Measurements from ENCODE around the gene TXNDC5. TPM values are rescaled to one million over a fixed set of nuclear protein-coding genes. Genes with fewer than 3 reads are reported as not detected.

The TXNDC5 gene
- total RNA-seq, 1 experiment from 2014 or later: 162 TPM

GRCh38 chr6:7894262-7895124, 16.1 kb downstream of the TXNDC5 start:
- H3K4me1 ChIP-seq (ENCODE audit: control insufficient read depth in 1 of 2, insufficient read depth in 2 of 2, low read length in 2 of 2): no peaks in the 10 kb centered on the region
- no peak for TF ChIP-seq YY1 (IDR thresholded peaks at IDR 0.05; ENCODE audit: extremely low read depth, insufficient replicate concordance, low read depth, low read length)
- TF ChIP-seq SP1 (IDR thresholded peaks at IDR 0.05; ENCODE audit: low read depth): no peak
- TF ChIP-seq ELF1 (IDR thresholded peaks at IDR 0.05; ENCODE audit: borderline replicate concordance, low read depth): no peak
- no peak for TF ChIP-seq EGR1 (IDR thresholded peaks at IDR 0.05; ENCODE audit: low read depth)
- no peak for TF ChIP-seq ZNF274 (IDR thresholded peaks at IDR 0.05; ENCODE audit: low read depth, low read length)
- no peak for TF ChIP-seq ZFX (IDR thresholded peaks at IDR 0.05)
- ATAC-seq (no peak), DNase-seq (ENCODE audit: low read depth, low spot score) (no peak)
- BruUV-seq (replicated peaks): no TSS peak
- ChIA-PET RAD21 (ENCODE audit: low non-redundant PET in 1 of 2, low total read pairs in 2 of 2, uncharacterized antibody in 2 of 2, unreplicated experiment in 2 of 2) (no interaction called here), CTCF (no interaction called here), POLR2A (no interaction called here)
- H3K36me3 ChIP-seq (ENCODE audit: control insufficient read depth in 1 of 2, insufficient read depth in 2 of 2, low read length in 2 of 2): peaks cover 60 to 69% of the 10 kb centered on the region in 2 experiments
- intact Hi-C loops (cut with micrococcal nuclease): loop anchor here (5.0 kb wide), 1 partner anchor 98 kb away; no protein-coding TSS in a partner anchor
- peaks cover 44% of the 10 kb centered on the region for H3K79me2 ChIP-seq (ENCODE audit: insufficient read depth, low read length)
- no peaks in the 10 kb centered on the region for H3K27me3 ChIP-seq (ENCODE audit: insufficient read depth, low read length)
- H3K9ac ChIP-seq (ENCODE audit: low read length): no peak overlapping the region
- no peak overlapping the region for H3K4me2 ChIP-seq (ENCODE audit: low read length)
- no peak overlapping the region for H3K4me3 ChIP-seq (replicated peaks in 1 of 2; ENCODE audit: low read depth in 1 of 2, low read length in 2 of 2)
- H3K9me2 ChIP-seq (ENCODE audit: insufficient read depth): no peaks in the 10 kb centered on the region
- H3K9me3 ChIP-seq (ENCODE audit: control insufficient read depth in 1 of 2, insufficient read depth in 1 of 2, low read depth in 1 of 2, low read length in 2 of 2): no peaks in the 10 kb centered on the region
- H4K20me1 ChIP-seq (ENCODE audit: insufficient read depth): no peaks in the 10 kb centered on the region
- no peak overlapping the region for H2AFZ ChIP-seq (ENCODE audit: low read depth, low read length, poor library complexity, severe bottlenecking)
- H3K27ac ChIP-seq (ENCODE audit: low read depth, low read length): no peak overlapping the region

DNA sequence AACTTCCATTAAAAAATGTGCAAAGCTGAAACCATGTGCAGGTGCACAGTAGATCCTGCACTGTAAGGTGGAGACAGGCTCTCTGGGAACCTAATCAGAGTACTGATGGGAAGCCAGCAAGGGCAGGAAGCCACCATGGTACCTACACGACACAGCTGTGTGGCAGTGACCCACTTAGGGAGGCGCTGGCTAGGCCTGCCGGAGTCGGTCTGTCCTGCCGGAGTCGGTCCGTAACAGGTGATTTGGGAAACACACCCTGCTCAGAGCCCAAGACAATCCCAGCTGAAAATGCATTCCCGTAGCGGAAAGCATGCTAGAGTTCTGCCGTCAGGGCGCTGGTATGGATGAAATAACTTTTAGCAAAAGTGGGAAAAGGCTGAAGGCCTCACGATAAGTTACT, 17.2 kb downstream of the TXNDC5 start:
- peaks cover 37% of the 10 kb centered on the region for H3K79me2 ChIP-seq (ENCODE audit: insufficient read depth, low read length)
- H4K20me1 ChIP-seq (ENCODE audit: insufficient read depth): no peaks in the 10 kb centered on the region
- H2AFZ ChIP-seq (ENCODE audit: low read depth, low read length, poor library complexity, severe bottlenecking): no peak overlapping the region
- no peak overlapping the region for H3K9ac ChIP-seq (ENCODE audit: low read length)
- H3K27me3 ChIP-seq (ENCODE audit: insufficient read depth, low read length): no peaks in the 10 kb centered on the region
- ATAC-seq (no peak), DNase-seq (ENCODE audit: low read depth, low spot score) (no peak)
- CTCF ChIA-PET: no interaction called here
- POLR2A ChIA-PET: no interaction called here
- intact Hi-C loops (cut with micrococcal nuclease): no loop called here
- no peak overlapping the region for H3K27ac ChIP-seq (ENCODE audit: low read depth, low read length)
- no peaks in the 10 kb centered on the region for H3K9me3 ChIP-seq (ENCODE audit: control insufficient read depth in 1 of 2, insufficient read depth in 1 of 2, low read depth in 1 of 2, low read length in 2 of 2)
- H3K4me3 ChIP-seq (replicated peaks in 1 of 2; ENCODE audit: low read depth in 1 of 2, low read length in 2 of 2): no peak overlapping the region
- no TSS peak for BruUV-seq (replicated peaks)
- H3K4me2 ChIP-seq (ENCODE audit: low read length): no peak overlapping the region
- H3K36me3 ChIP-seq (ENCODE audit: control insufficient read depth in 1 of 2, insufficient read depth in 2 of 2, low read length in 2 of 2): peaks cover 54 to 72% of the 10 kb centered on the region in 2 experiments
- H3K9me2 ChIP-seq (ENCODE audit: insufficient read depth): no peaks in the 10 kb centered on the region
- no peaks in the 10 kb centered on the region for H3K4me1 ChIP-seq (ENCODE audit: control insufficient read depth in 1 of 2, insufficient read depth in 2 of 2, low read length in 2 of 2)
- RAD21 ChIA-PET (ENCODE audit: low non-redundant PET in 1 of 2, low total read pairs in 2 of 2, uncharacterized antibody in 2 of 2, unreplicated experiment in 2 of 2): no interaction called here
- TF ChIP-seq EGR1 (IDR thresholded peaks at IDR 0.05; ENCODE audit: low read depth): no peak
- no peak for TF ChIP-seq CBX3 (IDR thresholded peaks at IDR 0.05; ENCODE audit: low read depth)
- no peak for TF ChIP-seq ZBTB33 (IDR thresholded peaks at IDR 0.05; ENCODE audit: extremely low read depth, insufficient replicate concordance, low read length)
- no peak for TF ChIP-seq EZH2phosphoT487 (IDR thresholded peaks at IDR 0.05; ENCODE audit: borderline replicate concordance)
- no peak for TF ChIP-seq SP1 (IDR thresholded peaks at IDR 0.05; ENCODE audit: low read depth)
- no peak for TF ChIP-seq ZNF274 (IDR thresholded peaks at IDR 0.05; ENCODE audit: low read depth, low read length)
- no peak for TF ChIP-seq FOSL1 (IDR thresholded peaks at IDR 0.05; ENCODE audit: low read depth)
- no peak for TF ChIP-seq ELF1 (IDR thresholded peaks at IDR 0.05; ENCODE audit: borderline replicate concordance, low read depth)
- TF ChIP-seq CEBPB (IDR thresholded peaks at IDR 0.05; ENCODE audit: low read depth): no peak
- no peak for TF ChIP-seq ZFX (IDR thresholded peaks at IDR 0.05)
- TF ChIP-seq, protein P1, sequence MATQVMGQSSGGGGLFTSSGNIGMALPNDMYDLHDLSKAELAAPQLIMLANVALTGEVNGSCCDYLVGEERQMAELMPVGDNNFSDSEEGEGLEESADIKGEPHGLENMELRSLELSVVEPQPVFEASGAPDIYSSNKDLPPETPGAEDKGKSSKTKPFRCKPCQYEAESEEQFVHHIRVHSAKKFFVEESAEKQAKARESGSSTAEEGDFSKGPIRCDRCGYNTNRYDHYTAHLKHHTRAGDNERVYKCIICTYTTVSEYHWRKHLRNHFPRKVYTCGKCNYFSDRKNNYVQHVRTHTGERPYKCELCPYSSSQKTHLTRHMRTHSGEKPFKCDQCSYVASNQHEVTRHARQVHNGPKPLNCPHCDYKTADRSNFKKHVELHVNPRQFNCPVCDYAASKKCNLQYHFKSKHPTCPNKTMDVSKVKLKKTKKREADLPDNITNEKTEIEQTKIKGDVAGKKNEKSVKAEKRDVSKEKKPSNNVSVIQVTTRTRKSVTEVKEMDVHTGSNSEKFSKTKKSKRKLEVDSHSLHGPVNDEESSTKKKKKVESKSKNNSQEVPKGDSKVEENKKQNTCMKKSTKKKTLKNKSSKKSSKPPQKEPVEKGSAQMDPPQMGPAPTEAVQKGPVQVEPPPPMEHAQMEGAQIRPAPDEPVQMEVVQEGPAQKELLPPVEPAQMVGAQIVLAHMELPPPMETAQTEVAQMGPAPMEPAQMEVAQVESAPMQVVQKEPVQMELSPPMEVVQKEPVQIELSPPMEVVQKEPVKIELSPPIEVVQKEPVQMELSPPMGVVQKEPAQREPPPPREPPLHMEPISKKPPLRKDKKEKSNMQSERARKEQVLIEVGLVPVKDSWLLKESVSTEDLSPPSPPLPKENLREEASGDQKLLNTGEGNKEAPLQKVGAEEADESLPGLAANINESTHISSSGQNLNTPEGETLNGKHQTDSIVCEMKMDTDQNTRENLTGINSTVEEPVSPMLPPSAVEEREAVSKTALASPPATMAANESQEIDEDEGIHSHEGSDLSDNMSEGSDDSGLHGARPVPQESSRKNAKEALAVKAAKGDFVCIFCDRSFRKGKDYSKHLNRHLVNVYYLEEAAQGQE (IDR thresholded peaks at IDR 0.05; ENCODE audit: low read depth): no peak
- no peak for TF ChIP-seq SRF (IDR thresholded peaks at IDR 0.05; ENCODE audit: low read depth)
- TF ChIP-seq TCF7L2 (IDR thresholded peaks at IDR 0.05; ENCODE audit: borderline replicate concordance, extremely low read depth, insufficient read depth, insufficient read length): no peak
